ENCODE results near the gene NATD1. TPM values are rescaled to one million over a fixed set of nuclear protein-coding genes. Genes with fewer than 3 reads are reported as not detected.

The NATD1 gene
- total and polyA plus RNA-seq, 4 donors, result 1.4 to 24.5 (median 2.9) TPM

DNA sequence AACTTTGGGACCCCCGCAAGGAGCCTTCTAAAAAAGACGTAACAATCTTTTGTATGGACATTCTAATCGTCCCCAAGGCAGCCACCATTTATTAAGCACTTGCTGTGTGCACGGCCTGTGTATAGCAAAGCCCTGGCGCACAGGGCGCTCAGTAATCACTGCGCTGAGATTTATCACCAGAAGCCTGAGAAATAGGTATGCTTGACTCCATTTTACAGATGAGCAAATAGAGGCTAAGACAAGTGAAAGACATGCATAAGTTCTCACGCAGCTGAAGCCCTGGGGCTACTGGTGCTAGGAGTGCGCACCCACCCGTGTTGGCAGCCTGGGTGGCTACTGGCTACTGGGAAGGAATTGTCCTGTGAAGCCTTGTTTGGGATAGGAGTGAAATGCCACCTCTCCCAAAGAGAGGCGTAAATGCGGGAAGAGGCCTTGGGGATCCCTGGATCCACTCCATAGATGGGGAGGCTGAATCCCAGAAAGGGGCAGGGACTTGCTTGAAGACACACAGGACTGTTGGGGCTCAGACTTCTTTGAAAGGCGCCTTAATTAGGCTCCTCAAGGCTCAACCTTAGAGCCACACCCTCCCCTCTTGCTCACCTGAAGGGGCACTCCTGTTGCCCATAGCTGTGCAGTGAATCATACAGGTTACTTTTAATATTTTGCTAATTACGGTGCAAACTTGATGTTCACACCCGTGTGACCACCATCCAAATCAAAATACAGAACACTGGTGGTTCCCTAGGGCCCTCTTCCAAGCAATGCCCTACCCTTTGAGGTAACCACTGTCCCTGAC lies 634 bp upstream of the NATD1 start (continued):
- TF ChIP-seq TAF1 (conservative IDR thresholded peaks at IDR 0.05) (no peak), YY1 (IDR thresholded peaks at IDR 0.05) (no peak)

DNA sequence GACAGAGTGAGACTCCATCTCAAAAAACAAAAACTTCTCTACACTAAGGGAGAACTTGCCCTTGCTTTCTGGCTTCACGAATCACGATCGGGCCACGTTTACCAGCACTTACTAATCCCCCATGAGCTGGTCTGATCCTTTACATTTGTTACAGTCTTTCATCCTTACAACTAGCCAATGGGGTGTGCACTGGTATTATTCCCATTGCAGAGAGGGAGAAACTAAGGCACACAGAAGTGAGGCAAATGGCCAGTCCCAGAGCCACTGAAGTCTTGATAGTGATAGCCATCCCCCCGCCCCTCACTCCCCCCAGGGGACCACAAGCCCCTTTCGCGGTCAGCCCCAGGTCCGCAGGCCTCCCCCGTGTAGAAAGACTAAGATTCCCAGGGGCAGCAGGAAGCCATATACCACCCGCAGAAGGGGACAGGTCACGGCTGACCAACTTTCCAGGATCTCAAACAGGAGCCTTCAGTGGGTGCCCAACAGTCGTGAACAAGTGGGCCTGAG lies 868 bp downstream of the NATD1 start:
- no peak overlapping the region for H3K27ac ChIP-seq (ENCODE audit: low read depth in 1 of 2, low read length in 2 of 2)
- H3K4me1 ChIP-seq (ENCODE audit: control insufficient read depth in 4 of 4, insufficient read depth in 4 of 4, low read length in 3 of 4), result peaks cover 5 to 13% (median 8%) of the 10 kb centered on the region in 4 donors
- no peaks in the 10 kb centered on the region for H3K27me3 ChIP-seq (ENCODE audit: control insufficient read depth in 4 of 4, insufficient read depth in 4 of 4, low read length in 3 of 4)
- DNase-seq (ENCODE audit: low spot score), result no peak
- WGBS, result 26% methylated on average over 12 of the region's 12 CpGs
- H3K4me3 ChIP-seq (ENCODE audit: low read depth in 1 of 3, low read length in 3 of 3), result peak overlapping the region; percentile 58 to 89 (median 76)
- no peaks in the 10 kb centered on the region for H3K36me3 ChIP-seq (ENCODE audit: control insufficient read depth in 4 of 4, insufficient read depth in 3 of 4, low read depth in 1 of 4, low read length in 3 of 4)
- TF ChIP-seq, protein P1, sequence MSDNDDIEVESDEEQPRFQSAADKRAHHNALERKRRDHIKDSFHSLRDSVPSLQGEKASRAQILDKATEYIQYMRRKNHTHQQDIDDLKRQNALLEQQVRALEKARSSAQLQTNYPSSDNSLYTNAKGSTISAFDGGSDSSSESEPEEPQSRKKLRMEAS (IDR thresholded peaks at IDR 0.05), result no peak
- TF ChIP-seq FOXA2 (IDR thresholded peaks at IDR 0.05) (no peak), EGR1 (IDR thresholded peaks at IDR 0.05; ENCODE audit: low read depth in 2 of 2) (no peak), YY1 (IDR thresholded peaks at IDR 0.05) (no peak), FOXA1 (IDR thresholded peaks at IDR 0.05) (no peak), HNF4A (conservative IDR thresholded peaks at IDR 0.05) (no peak), RXRA (IDR thresholded peaks at IDR 0.05) (no peak)
- TF ChIP-seq, protein P2, sequence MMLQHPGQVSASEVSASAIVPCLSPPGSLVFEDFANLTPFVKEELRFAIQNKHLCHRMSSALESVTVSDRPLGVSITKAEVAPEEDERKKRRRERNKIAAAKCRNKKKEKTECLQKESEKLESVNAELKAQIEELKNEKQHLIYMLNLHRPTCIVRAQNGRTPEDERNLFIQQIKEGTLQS (IDR thresholded peaks at IDR 0.05), result no peak
- TF ChIP-seq, protein P3, sequence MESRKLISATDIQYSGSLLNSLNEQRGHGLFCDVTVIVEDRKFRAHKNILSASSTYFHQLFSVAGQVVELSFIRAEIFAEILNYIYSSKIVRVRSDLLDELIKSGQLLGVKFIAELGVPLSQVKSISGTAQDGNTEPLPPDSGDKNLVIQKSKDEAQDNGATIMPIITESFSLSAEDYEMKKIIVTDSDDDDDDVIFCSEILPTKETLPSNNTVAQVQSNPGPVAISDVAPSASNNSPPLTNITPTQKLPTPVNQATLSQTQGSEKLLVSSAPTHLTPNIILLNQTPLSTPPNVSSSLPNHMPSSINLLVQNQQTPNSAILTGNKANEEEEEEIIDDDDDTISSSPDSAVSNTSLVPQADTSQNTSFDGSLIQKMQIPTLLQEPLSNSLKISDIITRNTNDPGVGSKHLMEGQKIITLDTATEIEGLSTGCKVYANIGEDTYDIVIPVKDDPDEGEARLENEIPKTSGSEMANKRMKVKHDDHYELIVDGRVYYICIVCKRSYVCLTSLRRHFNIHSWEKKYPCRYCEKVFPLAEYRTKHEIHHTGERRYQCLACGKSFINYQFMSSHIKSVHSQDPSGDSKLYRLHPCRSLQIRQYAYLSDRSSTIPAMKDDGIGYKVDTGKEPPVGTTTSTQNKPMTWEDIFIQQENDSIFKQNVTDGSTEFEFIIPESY (IDR thresholded peaks at IDR 0.05), result no peak
- H3K9me3 ChIP-seq (ENCODE audit: control insufficient read depth in 4 of 4, low read length in 3 of 4), result no peaks in the 10 kb centered on the region
- no peak overlapping the region for H3K9ac ChIP-seq (ENCODE audit: low read depth in 1 of 2, low read length in 2 of 2)

DNA sequence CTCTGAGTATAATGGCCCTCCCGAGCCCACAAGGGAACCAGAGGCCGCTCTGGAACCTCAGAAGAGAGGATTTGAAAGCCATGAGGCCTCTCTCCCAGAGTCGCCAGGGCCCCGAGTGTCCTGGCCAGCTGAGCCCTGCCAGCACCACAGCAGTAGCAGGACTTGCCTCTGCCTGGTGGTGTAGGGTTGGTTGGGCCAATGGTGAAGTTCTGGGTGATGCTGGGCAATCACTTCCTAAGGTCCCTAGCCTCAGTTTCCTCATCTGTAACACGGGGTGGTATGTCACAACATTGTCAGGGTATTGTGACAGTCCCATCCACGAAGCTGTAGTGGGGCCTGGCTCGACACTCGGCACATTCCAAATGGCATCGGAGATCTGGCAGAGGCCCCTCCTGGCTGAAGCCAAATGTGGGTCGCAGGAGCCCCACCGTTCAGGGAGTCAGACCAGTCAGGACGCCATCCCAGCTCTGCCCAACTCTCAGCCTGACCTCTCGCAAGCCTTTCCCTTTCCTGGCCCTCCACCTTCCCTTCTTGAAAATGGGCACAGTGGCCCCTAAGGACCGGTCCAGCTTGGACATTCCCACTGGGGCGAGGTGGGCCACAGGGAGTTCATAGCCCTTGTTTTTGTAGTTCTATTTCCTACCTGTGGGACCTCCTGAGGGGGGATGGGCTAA lies 1.7 kb downstream of the NATD1 start:
- H3K9ac ChIP-seq (ENCODE audit: low read depth in 1 of 2, low read length in 2 of 2), result no peak overlapping the region
- H3K36me3 ChIP-seq (ENCODE audit: control insufficient read depth in 4 of 4, insufficient read depth in 3 of 4, low read depth in 1 of 4, low read length in 3 of 4), result no peaks in the 10 kb centered on the region
- WGBS, result 94% methylated on average over 15 of the region's 15 CpGs
- no peak overlapping the region for H3K4me3 ChIP-seq (ENCODE audit: low read depth in 1 of 3, low read length in 3 of 3)
- H3K27ac ChIP-seq (ENCODE audit: low read depth in 1 of 2, low read length in 2 of 2), result no peak overlapping the region
- no peaks in the 10 kb centered on the region for H3K9me3 ChIP-seq (ENCODE audit: control insufficient read depth in 4 of 4, low read length in 3 of 4)
- H3K4me1 ChIP-seq (ENCODE audit: control insufficient read depth in 4 of 4, insufficient read depth in 4 of 4, low read length in 3 of 4), result peaks cover 5 to 13% (median 8%) of the 10 kb centered on the region in 4 donors
- TF ChIP-seq, protein P1 (IDR thresholded peaks at IDR 0.05), result no peak
- TF ChIP-seq RXRA (IDR thresholded peaks at IDR 0.05) (no peak), HNF4G (IDR thresholded peaks at IDR 0.05) (no peak), RAD21 (IDR thresholded peaks at IDR 0.05) (no peak), JUND (IDR thresholded peaks at IDR 0.05) (no peak), GABPA (IDR thresholded peaks at IDR 0.05 in 1 of 2, conservative IDR thresholded peaks at IDR 0.05 in 1 of 2) (no peak), TAF1 (conservative IDR thresholded peaks at IDR 0.05) (no peak), EGR1 (IDR thresholded peaks at IDR 0.05; ENCODE audit: low read depth in 2 of 2) (no peak), SP1 (IDR thresholded peaks at IDR 0.05) (no peak)
- TF ChIP-seq, protein P3 (IDR thresholded peaks at IDR 0.05), result no peak
- TF ChIP-seq, protein P4, sequence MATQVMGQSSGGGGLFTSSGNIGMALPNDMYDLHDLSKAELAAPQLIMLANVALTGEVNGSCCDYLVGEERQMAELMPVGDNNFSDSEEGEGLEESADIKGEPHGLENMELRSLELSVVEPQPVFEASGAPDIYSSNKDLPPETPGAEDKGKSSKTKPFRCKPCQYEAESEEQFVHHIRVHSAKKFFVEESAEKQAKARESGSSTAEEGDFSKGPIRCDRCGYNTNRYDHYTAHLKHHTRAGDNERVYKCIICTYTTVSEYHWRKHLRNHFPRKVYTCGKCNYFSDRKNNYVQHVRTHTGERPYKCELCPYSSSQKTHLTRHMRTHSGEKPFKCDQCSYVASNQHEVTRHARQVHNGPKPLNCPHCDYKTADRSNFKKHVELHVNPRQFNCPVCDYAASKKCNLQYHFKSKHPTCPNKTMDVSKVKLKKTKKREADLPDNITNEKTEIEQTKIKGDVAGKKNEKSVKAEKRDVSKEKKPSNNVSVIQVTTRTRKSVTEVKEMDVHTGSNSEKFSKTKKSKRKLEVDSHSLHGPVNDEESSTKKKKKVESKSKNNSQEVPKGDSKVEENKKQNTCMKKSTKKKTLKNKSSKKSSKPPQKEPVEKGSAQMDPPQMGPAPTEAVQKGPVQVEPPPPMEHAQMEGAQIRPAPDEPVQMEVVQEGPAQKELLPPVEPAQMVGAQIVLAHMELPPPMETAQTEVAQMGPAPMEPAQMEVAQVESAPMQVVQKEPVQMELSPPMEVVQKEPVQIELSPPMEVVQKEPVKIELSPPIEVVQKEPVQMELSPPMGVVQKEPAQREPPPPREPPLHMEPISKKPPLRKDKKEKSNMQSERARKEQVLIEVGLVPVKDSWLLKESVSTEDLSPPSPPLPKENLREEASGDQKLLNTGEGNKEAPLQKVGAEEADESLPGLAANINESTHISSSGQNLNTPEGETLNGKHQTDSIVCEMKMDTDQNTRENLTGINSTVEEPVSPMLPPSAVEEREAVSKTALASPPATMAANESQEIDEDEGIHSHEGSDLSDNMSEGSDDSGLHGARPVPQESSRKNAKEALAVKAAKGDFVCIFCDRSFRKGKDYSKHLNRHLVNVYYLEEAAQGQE (IDR thresholded peaks at IDR 0.05), result no peak
- TF ChIP-seq, protein P2 (IDR thresholded peaks at IDR 0.05), result no peak
- TF ChIP-seq, protein P5, sequence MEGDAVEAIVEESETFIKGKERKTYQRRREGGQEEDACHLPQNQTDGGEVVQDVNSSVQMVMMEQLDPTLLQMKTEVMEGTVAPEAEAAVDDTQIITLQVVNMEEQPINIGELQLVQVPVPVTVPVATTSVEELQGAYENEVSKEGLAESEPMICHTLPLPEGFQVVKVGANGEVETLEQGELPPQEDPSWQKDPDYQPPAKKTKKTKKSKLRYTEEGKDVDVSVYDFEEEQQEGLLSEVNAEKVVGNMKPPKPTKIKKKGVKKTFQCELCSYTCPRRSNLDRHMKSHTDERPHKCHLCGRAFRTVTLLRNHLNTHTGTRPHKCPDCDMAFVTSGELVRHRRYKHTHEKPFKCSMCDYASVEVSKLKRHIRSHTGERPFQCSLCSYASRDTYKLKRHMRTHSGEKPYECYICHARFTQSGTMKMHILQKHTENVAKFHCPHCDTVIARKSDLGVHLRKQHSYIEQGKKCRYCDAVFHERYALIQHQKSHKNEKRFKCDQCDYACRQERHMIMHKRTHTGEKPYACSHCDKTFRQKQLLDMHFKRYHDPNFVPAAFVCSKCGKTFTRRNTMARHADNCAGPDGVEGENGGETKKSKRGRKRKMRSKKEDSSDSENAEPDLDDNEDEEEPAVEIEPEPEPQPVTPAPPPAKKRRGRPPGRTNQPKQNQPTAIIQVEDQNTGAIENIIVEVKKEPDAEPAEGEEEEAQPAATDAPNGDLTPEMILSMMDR (IDR thresholded peaks at IDR 0.05; ENCODE audit: low read depth, low read length, missing input control), result no peak
- no peaks in the 10 kb centered on the region for H3K27me3 ChIP-seq (ENCODE audit: control insufficient read depth in 4 of 4, insufficient read depth in 4 of 4, low read length in 3 of 4)
- no peak for DNase-seq (ENCODE audit: low spot score)

Measured in liver (tissue), 9 donors.